ENCODE measurements around the gene PLCL1. TPM values are rescaled to one million over a fixed set of nuclear protein-coding genes. Genes with fewer than 3 reads are reported as not detected.
"Not testable (repeated sequence)": the region's sequence is repeated elsewhere in the genome, so short reads cannot be mapped to it uniquely, and the experiment has no call there.

Gene PLCL1
- total RNA-seq, 2 experiments from 2014 or later: 0.20 to 0.26 TPM

- H3K4me3 Mint-ChIP-seq: no peak overlapping the region
- DNase-seq (no peak), ATAC-seq (no peak)
- no peaks in the 10 kb centered on the region for H3K9me3 Mint-ChIP-seq (ENCODE audit: low read depth)
- H3K27me3 Mint-ChIP-seq: peaks cover 2% of the 10 kb centered on the region
- no peaks in the 10 kb centered on the region for H3K36me3 Mint-ChIP-seq
- H3K27ac Mint-ChIP-seq: no peak overlapping the region
- no peaks in the 10 kb centered on the region for H3K4me1 Mint-ChIP-seq
- CTCF ChIA-PET: no interaction called here
Observed at GRCh38 chr2:198162276-198162675, 357.9 kb downstream of the PLCL1 start.

DNA sequence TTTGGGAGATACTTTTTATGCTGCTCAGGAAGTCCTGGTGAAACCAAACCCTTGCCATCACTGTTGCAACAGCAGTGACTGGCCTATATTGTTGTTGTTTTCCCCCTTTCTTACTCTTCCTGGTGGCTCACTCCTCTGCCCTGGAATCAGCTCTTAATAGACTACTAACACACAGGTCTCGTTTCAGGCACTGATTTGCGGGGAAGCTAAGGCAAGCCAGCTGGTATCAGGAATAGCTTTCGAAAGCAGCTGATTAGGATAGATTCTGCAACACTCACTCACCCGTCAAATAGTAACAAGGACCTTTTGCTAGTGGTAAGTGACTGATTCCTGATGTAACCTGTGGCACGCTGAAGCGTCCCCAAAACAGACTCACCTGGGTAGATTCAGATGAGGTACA is 360.4 kb downstream of the PLCL1 start:
- ATAC-seq (no peak), DNase-seq (no peak)
- Mint-ChIP-seq H3K4me3 (no peak overlapping the region), H3K27ac (no peak overlapping the region), H3K4me1 (no peaks in the 10 kb centered on the region), H3K9me3 (ENCODE audit: low read depth) (no peaks in the 10 kb centered on the region), H3K27me3 (peaks cover 2% of the 10 kb centered on the region), H3K36me3 (no peaks in the 10 kb centered on the region)
- CTCF ChIA-PET: no interaction called here

- CTCF ChIA-PET: no interaction called here
- Mint-ChIP-seq H3K4me3 (no peak overlapping the region), H3K27ac (no peak overlapping the region), H3K27me3 (peaks cover 2% of the 10 kb centered on the region), H3K9me3 (ENCODE audit: low read depth) (no peaks in the 10 kb centered on the region), H3K36me3 (no peaks in the 10 kb centered on the region), H3K4me1 (no peaks in the 10 kb centered on the region)
- no peak for DNase-seq
- no peak for ATAC-seq
Observed at GRCh38 chr2:198165289-198165688, 360.9 kb downstream of the PLCL1 start.

GRCh38 chr2:198167346-198167745 is 363.0 kb downstream of the PLCL1 start:
- Mint-ChIP-seq H3K4me3 (no peak overlapping the region), H3K27me3 (peaks cover 4% of the 10 kb centered on the region), H3K36me3 (no peaks in the 10 kb centered on the region), H3K4me1 (no peaks in the 10 kb centered on the region), H3K9me3 (ENCODE audit: low read depth) (no peaks in the 10 kb centered on the region), H3K27ac (no peak overlapping the region)
- DNase-seq: no peak
- CTCF ChIA-PET: no interaction called here
- no peak for ATAC-seq

- CTCF ChIA-PET: no interaction called here
- H3K4me3 Mint-ChIP-seq: no peak overlapping the region
- peaks cover 6% of the 10 kb centered on the region for H3K27me3 Mint-ChIP-seq
- H3K27ac Mint-ChIP-seq: no peak overlapping the region
- no peak for DNase-seq
- ATAC-seq: no peak
- no peaks in the 10 kb centered on the region for H3K36me3 Mint-ChIP-seq
- H3K9me3 Mint-ChIP-seq (ENCODE audit: low read depth): no peaks in the 10 kb centered on the region
- no peaks in the 10 kb centered on the region for H3K4me1 Mint-ChIP-seq
Observed at GRCh38 chr2:198168651-198169050, 364.3 kb downstream of the PLCL1 start.

- no peak overlapping the region for H3K27ac Mint-ChIP-seq
- DNase-seq (no peak), ATAC-seq (no peak)
- H3K9me3 Mint-ChIP-seq (ENCODE audit: low read depth): no peaks in the 10 kb centered on the region
- peaks cover 4% of the 10 kb centered on the region for H3K27me3 Mint-ChIP-seq
- CTCF ChIA-PET: no interaction called here
- no peaks in the 10 kb centered on the region for H3K4me1 Mint-ChIP-seq
- H3K4me3 Mint-ChIP-seq: no peak overlapping the region
- H3K36me3 Mint-ChIP-seq: no peaks in the 10 kb centered on the region
Observed at GRCh38 chr2:198173242-198173641, 368.8 kb downstream of the PLCL1 start.

GRCh38 chr2:198173864-198174263 is 369.5 kb downstream of the PLCL1 start:
- peaks cover 4% of the 10 kb centered on the region for H3K27me3 Mint-ChIP-seq
- H3K4me3 Mint-ChIP-seq: no peak overlapping the region
- no peak for ATAC-seq
- no peaks in the 10 kb centered on the region for H3K4me1 Mint-ChIP-seq
- H3K9me3 Mint-ChIP-seq (ENCODE audit: low read depth): no peaks in the 10 kb centered on the region
- H3K27ac Mint-ChIP-seq: no peak overlapping the region
- CTCF ChIA-PET: no interaction called here
- no peaks in the 10 kb centered on the region for H3K36me3 Mint-ChIP-seq
- no peak for DNase-seq

GRCh38 chr2:198175271-198175670 is 370.9 kb downstream of the PLCL1 start:
- peaks cover 4% of the 10 kb centered on the region for H3K27me3 Mint-ChIP-seq
- no peaks in the 10 kb centered on the region for H3K36me3 Mint-ChIP-seq
- ATAC-seq (no peak), DNase-seq (no peak)
- no peak overlapping the region for H3K4me3 Mint-ChIP-seq
- CTCF ChIA-PET: interaction anchor here (0.7 kb wide), 1 partner anchor 709 kb away, joined by 3 read pairs; no protein-coding TSS in a partner anchor
- H3K9me3 Mint-ChIP-seq (ENCODE audit: low read depth): no peaks in the 10 kb centered on the region
- no peak overlapping the region for H3K27ac Mint-ChIP-seq
- H3K4me1 Mint-ChIP-seq: no peaks in the 10 kb centered on the region

DNA sequence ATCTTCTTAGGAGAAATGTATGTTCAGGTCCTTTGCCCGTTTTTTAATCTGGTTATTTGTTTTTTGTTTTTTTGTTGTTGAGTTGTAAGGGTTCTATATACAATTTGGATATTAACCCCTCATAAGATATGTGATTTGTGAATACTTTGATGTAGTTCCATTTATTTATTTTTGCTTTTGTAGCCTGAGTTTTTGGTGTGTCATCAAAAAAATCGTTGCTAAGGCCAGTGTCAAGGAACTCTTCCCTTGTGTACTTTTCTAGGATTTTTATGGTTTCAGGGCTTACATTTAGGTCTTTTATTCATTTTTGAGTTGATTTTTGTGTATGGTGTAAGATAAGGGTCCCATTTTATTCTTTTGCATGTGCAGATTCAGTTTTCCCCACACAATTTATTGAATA is 372.6 kb downstream of the PLCL1 start:
- Mint-ChIP-seq H3K27me3 (peaks cover 4% of the 10 kb centered on the region), H3K4me1 (no peaks in the 10 kb centered on the region), H3K9me3 (ENCODE audit: low read depth) (no peaks in the 10 kb centered on the region), H3K27ac (no peak overlapping the region), H3K36me3 (no peaks in the 10 kb centered on the region), H3K4me3 (no peak overlapping the region)
- CTCF ChIA-PET: no interaction called here
- ATAC-seq (no peak), DNase-seq (no peak)

- no peak for ATAC-seq
- Mint-ChIP-seq H3K4me1 (no peaks in the 10 kb centered on the region), H3K36me3 (no peaks in the 10 kb centered on the region), H3K4me3 (no peak overlapping the region), H3K27ac (no peak overlapping the region), H3K27me3 (no peaks in the 10 kb centered on the region), H3K9me3 (ENCODE audit: low read depth) (no peaks in the 10 kb centered on the region)
- DNase-seq: no peak
- CTCF ChIA-PET: no interaction called here
Observed at GRCh38 chr2:198178766-198179165, 374.4 kb downstream of the PLCL1 start.

- ATAC-seq (no peak), DNase-seq (no peak)
- H3K4me1 Mint-ChIP-seq: no peaks in the 10 kb centered on the region
- H3K4me3 Mint-ChIP-seq: no peak overlapping the region
- H3K36me3 Mint-ChIP-seq: no peaks in the 10 kb centered on the region
- CTCF ChIA-PET: no interaction called here
- no peaks in the 10 kb centered on the region for H3K27me3 Mint-ChIP-seq
- no peak overlapping the region for H3K27ac Mint-ChIP-seq
- no peaks in the 10 kb centered on the region for H3K9me3 Mint-ChIP-seq (ENCODE audit: low read depth)
Observed at GRCh38 chr2:198186257-198186656, 381.9 kb downstream of the PLCL1 start.

GRCh38 chr2:198187841-198188240 is 383.4 kb downstream of the PLCL1 start:
- CTCF ChIA-PET: no interaction called here
- H3K4me1 Mint-ChIP-seq: no peaks in the 10 kb centered on the region
- no peak for DNase-seq
- no peak overlapping the region for H3K4me3 Mint-ChIP-seq
- H3K27ac Mint-ChIP-seq: no peak overlapping the region
- H3K27me3 Mint-ChIP-seq: no peaks in the 10 kb centered on the region
- no peak for ATAC-seq
- no peaks in the 10 kb centered on the region for H3K9me3 Mint-ChIP-seq (ENCODE audit: low read depth)
- H3K36me3 Mint-ChIP-seq: no peaks in the 10 kb centered on the region

GRCh38 chr2:198188982-198189381 is 384.6 kb downstream of the PLCL1 start:
- Mint-ChIP-seq H3K4me1 (no peaks in the 10 kb centered on the region), H3K27ac (no peak overlapping the region), H3K9me3 (ENCODE audit: low read depth) (no peaks in the 10 kb centered on the region), H3K27me3 (no peaks in the 10 kb centered on the region), H3K36me3 (no peaks in the 10 kb centered on the region), H3K4me3 (no peak overlapping the region)
- no peak for ATAC-seq
- no peak for DNase-seq
- CTCF ChIA-PET: no interaction called here

DNA sequence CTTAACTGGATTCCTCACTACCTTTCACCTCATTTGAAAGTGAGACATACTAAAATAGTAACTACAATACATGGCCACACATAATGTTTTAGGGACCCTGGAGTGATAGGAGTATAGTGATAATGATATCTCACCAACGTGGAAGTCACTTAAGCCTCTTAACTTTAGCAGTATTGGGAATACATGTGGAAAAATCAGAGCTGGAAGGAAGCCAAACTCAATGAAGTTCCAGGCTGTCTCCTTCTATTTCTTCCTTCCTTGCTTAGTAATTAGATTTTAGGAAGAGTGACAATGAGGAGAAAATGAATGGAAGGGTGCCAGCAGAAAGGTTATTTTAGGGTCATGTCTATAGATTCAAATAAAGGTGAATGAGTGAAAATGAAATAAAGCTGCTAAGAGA is 387.3 kb downstream of the PLCL1 start:
- no peak for DNase-seq
- no peak overlapping the region for H3K27ac Mint-ChIP-seq
- H3K27me3 Mint-ChIP-seq: no peaks in the 10 kb centered on the region

DNA sequence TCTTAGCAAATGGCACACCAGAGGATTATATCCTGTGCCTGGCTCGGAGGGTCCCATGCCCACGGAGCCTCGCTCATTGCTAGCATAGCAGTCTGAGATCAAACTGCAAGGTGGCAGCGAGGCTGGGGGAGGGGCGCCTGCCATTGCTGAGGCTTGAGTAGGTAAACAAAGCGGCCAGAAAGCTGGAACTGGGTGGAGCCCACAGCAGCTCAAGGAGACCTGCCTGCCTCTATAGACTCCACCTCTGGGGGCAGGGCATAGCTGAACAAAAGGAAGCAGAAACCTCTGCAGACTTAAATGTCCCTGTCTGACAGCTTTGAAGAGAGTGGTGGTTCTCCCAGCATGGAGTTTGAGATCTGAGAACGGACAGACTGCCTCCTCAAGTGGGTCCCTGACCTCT is 392.2 kb downstream of the PLCL1 start:
- H3K4me3 Mint-ChIP-seq; DNase-seq; CTCF ChIA-PET; H3K9me3 Mint-ChIP-seq (ENCODE audit: low read depth); H3K36me3 Mint-ChIP-seq; H3K27ac Mint-ChIP-seq; ATAC-seq; H3K4me1 Mint-ChIP-seq; H3K27me3 Mint-ChIP-seq: not testable (repeated sequence)

More for the DNA sequence above, 387.3 kb downstream of the PLCL1 start:
- no peaks in the 10 kb centered on the region for H3K36me3 Mint-ChIP-seq
- ATAC-seq: no peak
- CTCF ChIA-PET: no interaction called here
- H3K9me3 Mint-ChIP-seq (ENCODE audit: low read depth): no peaks in the 10 kb centered on the region
- no peaks in the 10 kb centered on the region for H3K4me1 Mint-ChIP-seq
- H3K4me3 Mint-ChIP-seq: no peak overlapping the region

Measured in activated CD8-positive, alpha-beta memory T cell treated with anti-CD3 and anti-CD28 coated beads, Interleukin-2, amount 10 ng/mL, durations not matched to agents 7 days and 5 days (primary cell).